HepG2 (cell line): ENCODE data around the gene SEC14L1. TPM values are rescaled to one million over a fixed set of nuclear protein-coding genes. Genes with fewer than 3 reads are reported as not detected.

Experiments
- ATAC-seq: fragments of 200-7000 bp; cut with Tn5 transposase; 3 replicates; pipeline ENCODE4 v1.9.1; 2020; ENCODE audit warnings: mild to moderate bottlenecking, moderate library complexity
- BruUV-seq: library from RNA; stranded (reverse); fragments of 400-500 nt; replicated peaks from 2 replicates; lab custom pipeline; 2021; lab: Mats Ljungman, UMichigan
- CTCF ChIA-PET: fragments of 300-600 bp; formaldehyde crosslinking; extraction: SDS; loops from one replicate; lab custom pipeline; 2021; ENCODE audit warnings: low total read pairs, inconsistent platforms, low intra/inter-chr PET ratio; lab: Yijun Ruan, JAX
- POLR2A ChIA-PET: fragments of 350-600 bp; sonication (Branson Sonifier 250); formaldehyde crosslinking; loops from one replicate; lab custom pipeline; 2020; ENCODE audit warnings: antibody characterized with exemption, inconsistent platforms; lab: Yijun Ruan, JAX
- DNase-seq: peaks from one replicate; pipeline ENCODE4 v3.0.0-alpha.2; 2015; ENCODE audit warnings: low spot score
- FAIRE-seq: peaks from 3 replicates; lab custom pipeline; 2011; peaks lifted over from hg19 to GRCh38; lab: Jason Lieb, UNC
- H2AFZ ChIP-seq: one replicate; pipeline ENCODE4 v1.6.1; 2011; ENCODE audit warnings: low read length, inconsistent platforms
- H3K27ac ChIP-seq: fragments of 300-600 bp; 3 replicates; pipeline ENCODE4 v1.8.0; 2011; ENCODE audit warnings: mixed run types, mild to moderate bottlenecking, mixed read lengths, low read length, inconsistent platforms; ENCODE audit not compliant: insufficient read depth; ENCODE audit errors: extremely low read length
- H3K27me3 ChIP-seq, 2 experiments: fragments of 200-600 bp in 1 of 2; 2 replicates in 1 of 2; 3 replicates in 1 of 2; pipeline versions ENCODE4 v1.6.0 to v1.8.0; 2011; ENCODE audit warnings: low read length in 2 of 2, mild to moderate bottlenecking in 2 of 2, moderate library complexity in 2 of 2, inconsistent platforms in 1 of 2; ENCODE audit not compliant: insufficient read depth in 2 of 2, control insufficient read depth in 1 of 2
- H3K36me3 ChIP-seq, 2 experiments: fragments of 200-600 bp in 1 of 2; replicated peaks in 1 of 2; 2 replicates in 1 of 2; 3 replicates in 1 of 2; pipeline versions ENCODE4 v1.5.1 to v1.8.0; 2011; ENCODE audit warnings: low read length in 2 of 2, inconsistent platforms in 1 of 2; ENCODE audit not compliant: insufficient read depth in 2 of 2, control insufficient read depth in 1 of 2
- H3K4me1 ChIP-seq: 2 replicates; pipeline ENCODE4 v1.5.1; 2012; ENCODE audit warnings: low read length, inconsistent platforms; ENCODE audit not compliant: insufficient read depth
- H3K4me2 ChIP-seq: 2 replicates; pipeline ENCODE4 v1.6.0; 2011; ENCODE audit warnings: low read depth, low read length, inconsistent platforms
- H3K4me3 ChIP-seq, 3 experiments: fragments of 200-600 bp in 1 of 3; sonication (generic), shearing (Covaris generic) in 1 of 3; replicated peaks in 1 of 3; 2 replicates each; pipeline ENCODE4 v1.5.1; 2011 to 2016; ENCODE audit warnings: low read length in 3 of 3, inconsistent platforms in 2 of 3, low read depth in 2 of 3, mild to moderate bottlenecking in 2 of 3, control low read depth in 1 of 3, mixed read lengths in 1 of 3; ENCODE audit not compliant: insufficient read depth in 1 of 3
- H3K79me2 ChIP-seq: one replicate; pipeline ENCODE4 v1.6.1; 2011; ENCODE audit warnings: low read length, inconsistent platforms; ENCODE audit not compliant: insufficient read depth
- H3K9ac ChIP-seq: 2 replicates; pipeline ENCODE4 v1.6.0; 2011; ENCODE audit warnings: mild to moderate bottlenecking, low read depth, low read length, inconsistent platforms; ENCODE audit not compliant: insufficient read depth
- H3K9me3 ChIP-seq: 2 replicates; pipeline ENCODE4 v1.5.1; 2012; ENCODE audit warnings: mild to moderate bottlenecking, low read length
- H4K20me1 ChIP-seq: 2 replicates; pipeline ENCODE4 v1.6.0; 2011; ENCODE audit warnings: inconsistent platforms, mild to moderate bottlenecking, low read length, moderate library complexity; ENCODE audit not compliant: insufficient read depth
- SRSF4 ChIP-seq: fragments of 200-400 bp; formaldehyde crosslinking; IDR thresholded peaks from one replicate; pipeline ENCODE4 v1.6.1; 2018; ENCODE audit warnings: mild to moderate bottlenecking, low read depth, low read length, moderate library complexity; ENCODE audit not compliant: poor library complexity, severe bottlenecking
- ZNF687 ChIP-seq: sonication (generic); formaldehyde crosslinking; IDR thresholded peaks from 2 replicates; pipeline ENCODE4 v1.5.1; 2020; ENCODE audit warnings: mild to moderate bottlenecking, missing genetic modification reagents, moderate library complexity
- ZNF891 ChIP-seq: sonication (generic); formaldehyde crosslinking; IDR thresholded peaks from 2 replicates; pipeline ENCODE4 v1.5.0; 2020; ENCODE audit warnings: mild to moderate bottlenecking, missing genetic modification reagents
- WGBS: methylation state at CpG from one replicate; pipeline ENCODE4 v1.1.6; 2017; ENCODE audit warnings: low lambda C conversion rate; 5-methylcytosine and 5-hydroxymethylcytosine counted together
- in situ Hi-C: cut with HindIII; loops from 2 replicates; pipeline ENCODE4 v1.10.0; 2017; ENCODE audit warnings: low pct_unique_long_range_greater_than_20kb; ENCODE audit not compliant: extremely low pct_ligation_motif_present
- intact Hi-C: fragments of 100-400 bp; cut with micrococcal nuclease; formaldehyde crosslinking; loops from one replicate; pipeline ENCODE4 v1.10.0; 2022; ENCODE audit not compliant: unreplicated experiment
- polyA plus RNA-seq, 8 experiments: library from polyadenylated mRNA; depleted of rRNA in 3 of 8; stranded (reverse) in 7 of 8; unstranded in 1 of 8; fragments of >200 nt; fragmentation: Illumina TruSeq in 4 of 8; extraction: Trizol in 4 of 8; gene quantifications; 2 replicates each; pipeline versions ENCODE4 v1.2.1 to v1.2.3, GENCODE V29; 2011 to 2016; ENCODE audit warnings: low read depth in 4 of 8, missing spikeins in 1 of 8, mixed read lengths in 1 of 8; ENCODE audit not compliant: insufficient read depth in 1 of 8
- total RNA-seq, 5 experiments: library from RNA; depleted of rRNA; stranded (reverse); fragments of >200 nt; fragmentation: Illumina TruSeq; extraction: Trizol; gene quantifications; 2 replicates each; pipeline ENCODE4 v1.2.3, GENCODE V29; 2016; ENCODE audit warnings: low read depth in 1 of 5

SEC14L1 gene
- total and polyA plus RNA-seq, 2 of the 13 experiments (the other 11 are each of a cell fraction or from before 2014, with no cell fraction given) = 26.3 to 43.9 TPM

- no peak overlapping the region for H2AFZ ChIP-seq
- 96% methylated on average over 17 of the region's 17 CpGs for WGBS
- intact Hi-C loops (loop anchor here (5.0 kb wide), 1 partner anchor 44 kb away; no protein-coding TSS in a partner anchor), in situ Hi-C loops (no loop called here)
- no TSS peak for BruUV-seq
- peaks cover 3% of the 10 kb centered on the region; the same call in 1 of the 2 replicates for H4K20me1 ChIP-seq
- POLR2A ChIA-PET = interaction anchor here (1.3 to 2.7 kb wide), 2 partner anchors 9 to 23 kb away, joined by 3 to 8 read pairs; partner anchors contain the start of gene SEC14L1
- H3K27me3 ChIP-seq = no peaks in the 10 kb centered on the region
- FAIRE-seq (no peak), ATAC-seq (no peak), DNase-seq (no peak)
- no peak overlapping the region for H3K27ac ChIP-seq
- no peak overlapping the region for H3K4me2 ChIP-seq
- no peak overlapping the region for H3K4me3 ChIP-seq
- CTCF ChIA-PET = no interaction called here
- TF ChIP-seq ZNF891 (CRISPR knock-in tag) (no peak), SRSF4 (no peak), ZNF687 (peak; percentile 39)
- H3K79me2 ChIP-seq = peaks cover 34% of the 10 kb centered on the region
- H3K36me3 ChIP-seq = peaks cover 2 to 26% of the 10 kb centered on the region in 2 experiments
- H3K9ac ChIP-seq = no peak overlapping the region
- peaks cover 21% of the 10 kb centered on the region for H3K9me3 ChIP-seq
- H3K4me1 ChIP-seq = peaks cover 60% of the 10 kb centered on the region
These were observed 22.9 kb downstream of the SEC14L1 start for GRCh38 chr17:77163511-77164280.
